GM18517 (cell line): ENCODE results near the gene PCAT6.
"Not testable (repeated sequence)": the region's sequence is repeated elsewhere in the genome, so short reads cannot be mapped to it uniquely, and the experiment has no call there.

ENCODE experiments used
- ATAC-seq: cut with Tn5 transposase; IDR thresholded peaks from one replicate; pipeline ENCODE4 v1.9.1; 2021; ENCODE audit warnings: mild to moderate bottlenecking, moderate library complexity; ENCODE audit not compliant: unreplicated experiment

PCAT6 gene

GRCh38 chr1:202806845-202807450, 3.8 kb upstream of the PCAT6 start:
- ATAC-seq, result no peak

- ATAC-seq, result no peak
These were observed 3.3 kb upstream of the PCAT6 start for GRCh38 chr1:202807451-202807925.

- ATAC-seq, result no peak
These were observed 2.6 kb upstream of the PCAT6 start, which contains the start of gene KDM5B for GRCh38 chr1:202807926-202808757. Gene KDM5B, minus strand, starts transcription at chr1:202808421. Its CDS starts 116 bp downstream, at chr1:202808305.

GRCh38 chr1:202809597-202810159, 1.1 kb upstream of the PCAT6 start:
- ATAC-seq, result no peak

GRCh38 chr1:202810193-202810614, 550 bp upstream of the PCAT6 start:
- no peak for ATAC-seq

- peak; percentile 8 for ATAC-seq
These were observed 782 bp downstream of the PCAT6 start for GRCh38 chr1:202811296-202812175.

- no peak for ATAC-seq
These were observed 1.6 kb downstream of the PCAT6 start for GRCh38 chr1:202812176-202813026.

- no peak for ATAC-seq
These were observed 4.4 kb downstream of the PCAT6 start for GRCh38 chr1:202815120-202815519.

- no peak for ATAC-seq
These were observed 8.1 kb downstream of the PCAT6 start for GRCh38 chr1:202818819-202819218.

GRCh38 chr1:202821467-202821866, 10.7 kb downstream of the PCAT6 start:
- no peak for ATAC-seq

GRCh38 chr1:202825748-202826147, 15.0 kb downstream of the PCAT6 start:
- no peak for ATAC-seq

GRCh38 chr1:202829223-202829622, 18.5 kb downstream of the PCAT6 start:
- not testable (repeated sequence) for ATAC-seq

GRCh38 chr1:202831906-202832305, 21.2 kb downstream of the PCAT6 start:
- no peak for ATAC-seq

GRCh38 chr1:202834771-202835547, 24.2 kb downstream of the PCAT6 start:
- no peak for ATAC-seq

GRCh38 chr1:202835548-202836072, 24.9 kb downstream of the PCAT6 start:
- ATAC-seq, result no peak

GRCh38 chr1:202836623-202837403, 26.1 kb downstream of the PCAT6 start:
- ATAC-seq, result no peak

- ATAC-seq, result no peak
These were observed 27.1 kb downstream of the PCAT6 start for GRCh38 chr1:202837746-202838262.

- no peak for ATAC-seq
These were observed 32.3 kb downstream of the PCAT6 start for GRCh38 chr1:202843081-202843480.
